Hematopoietic multipotent progenitor cell treated with erythropoietin and hydrocortisone succinate and interleukin-3 and kit ligand, for 15 days (in vitro differentiated cells): ENCODE results near the gene PHF12.

Experiments
- DNase-seq: peaks from one replicate; pipeline ENCODE4 v3.0.0-alpha.2; 2015; ENCODE audit warnings: low spot score

Gene PHF12

GRCh38 chr17:28975031-28975430 lies 23.7 kb upstream of the PHF12 start:
- DNase-seq: no peak

GRCh38 chr17:28974451-28974850 lies 23.1 kb upstream of the PHF12 start:
- no peak for DNase-seq

GRCh38 chr17:28973425-28973824 lies 22.1 kb upstream of the PHF12 start:
- no peak for DNase-seq

- no peak for DNase-seq
These were observed 21.1 kb upstream of the PHF12 start for GRCh38 chr17:28972437-28972836.

- no peak for DNase-seq
These were observed 19.6 kb upstream of the PHF12 start for GRCh38 chr17:28970879-28971278.

GRCh38 chr17:28969706-28970393 lies 18.5 kb upstream of the PHF12 start:
- no peak for DNase-seq

- DNase-seq: no peak
These were observed 17.6 kb upstream of the PHF12 start for GRCh38 chr17:28968914-28969295.

- no peak for DNase-seq
These were observed 17.1 kb upstream of the PHF12 start for GRCh38 chr17:28968231-28968913.

GRCh38 chr17:28967221-28968135 lies 16.2 kb upstream of the PHF12 start:
- DNase-seq: no peak

GRCh38 chr17:28963841-28964240 lies 12.5 kb upstream of the PHF12 start:
- no peak for DNase-seq

GRCh38 chr17:28963055-28963611 lies 11.8 kb upstream of the PHF12 start:
- DNase-seq: no peak

GRCh38 chr17:28961391-28961790 lies 10.1 kb upstream of the PHF12 start:
- DNase-seq: no peak

GRCh38 chr17:28960256-28961061 lies 9.1 kb upstream of the PHF12 start:
- DNase-seq: no peak

- no peak for DNase-seq
These were observed 8.2 kb upstream of the PHF12 start for GRCh38 chr17:28959471-28959871.

- DNase-seq: no peak
These were observed 7.6 kb upstream of the PHF12 start for GRCh38 chr17:28958820-28959455.

- no peak for DNase-seq
These were observed 6.7 kb upstream of the PHF12 start for GRCh38 chr17:28957992-28958355.

GRCh38 chr17:28957277-28957991 lies 6.1 kb upstream of the PHF12 start:
- DNase-seq: no peak

- no peak for DNase-seq
These were observed 5.5 kb upstream of the PHF12 start for GRCh38 chr17:28956861-28957260.

GRCh38 chr17:28956112-28956511 lies 4.8 kb upstream of the PHF12 start:
- no peak for DNase-seq

GRCh38 chr17:28955408-28955807 lies 4.1 kb upstream of the PHF12 start:
- no peak for DNase-seq

GRCh38 chr17:28954886-28955285 lies 3.6 kb upstream of the PHF12 start:
- no peak for DNase-seq
